GM23248 (cell line): ENCODE results near the gene PRXL2B.

Experiments used
- EZH2 ChIP-seq: fragments of 200-600 bp; sonication (generic); IDR thresholded peaks from 2 replicates; pipeline ENCODE4 v1.6.1; 2018; ENCODE audit warnings: antibody characterized with exemption, mild to moderate bottlenecking; ENCODE audit not compliant: insufficient read depth, poor library complexity, severe bottlenecking
- EZH2phosphoT487 ChIP-seq: fragments of 200-600 bp; sonication (generic); IDR thresholded peaks from 2 replicates; pipeline ENCODE4 v1.6.1; 2018; ENCODE audit warnings: antibody characterized with exemption, moderate library complexity, mild to moderate bottlenecking, low read depth; ENCODE audit not compliant: insufficient read depth

- no peak for TF ChIP-seq EZH2
- TF ChIP-seq EZH2phosphoT487 = no peak
Measured at GRCh38 chr1:2571348-2571747, 15.2 kb upstream of the PRXL2B start.
